GM21526 (cell line): ENCODE results near the gene SPNS1.
"Not testable (repeated sequence)": the region's sequence is repeated elsewhere in the genome, so short reads cannot be mapped to it uniquely, and the experiment has no call there.

Experiments used
- ATAC-seq: cut with Tn5 transposase; IDR thresholded peaks from one replicate; pipeline ENCODE4 v1.9.1; 2021; ENCODE audit warnings: moderate library complexity; ENCODE audit not compliant: unreplicated experiment, low FRiP score

The SPNS1 gene

GRCh38 chr16:28951410-28951943 lies 23.1 kb upstream of the SPNS1 start:
- ATAC-seq, result no peak

GRCh38 chr16:28958216-28958615 lies 16.4 kb upstream of the SPNS1 start:
- ATAC-seq, result no peak

- no peak for ATAC-seq
Observed at GRCh38 chr16:28958836-28959235, 15.7 kb upstream of the SPNS1 start.

- ATAC-seq, result no peak
Observed at GRCh38 chr16:28964072-28964471, 10.5 kb upstream of the SPNS1 start.

DNA sequence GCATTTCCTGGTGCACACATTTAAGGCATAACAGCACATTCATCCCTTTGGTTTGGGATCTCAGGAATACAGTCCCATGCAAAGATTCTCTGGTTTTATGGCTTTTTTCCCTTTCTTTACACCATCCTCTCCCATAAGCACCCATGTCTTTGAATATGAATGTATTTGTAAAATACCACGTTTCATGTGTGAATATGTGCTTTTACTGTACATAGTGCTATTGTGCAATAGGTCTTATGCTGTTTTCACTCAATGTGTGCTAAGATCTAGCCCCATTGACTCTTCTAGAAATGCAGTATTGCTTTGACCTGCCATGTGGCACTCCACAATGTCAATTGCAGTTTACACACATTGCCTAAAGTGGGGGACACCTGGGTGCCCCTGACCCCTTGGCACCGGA lies 10.1 kb upstream of the SPNS1 start:
- ATAC-seq, result no peak

DNA sequence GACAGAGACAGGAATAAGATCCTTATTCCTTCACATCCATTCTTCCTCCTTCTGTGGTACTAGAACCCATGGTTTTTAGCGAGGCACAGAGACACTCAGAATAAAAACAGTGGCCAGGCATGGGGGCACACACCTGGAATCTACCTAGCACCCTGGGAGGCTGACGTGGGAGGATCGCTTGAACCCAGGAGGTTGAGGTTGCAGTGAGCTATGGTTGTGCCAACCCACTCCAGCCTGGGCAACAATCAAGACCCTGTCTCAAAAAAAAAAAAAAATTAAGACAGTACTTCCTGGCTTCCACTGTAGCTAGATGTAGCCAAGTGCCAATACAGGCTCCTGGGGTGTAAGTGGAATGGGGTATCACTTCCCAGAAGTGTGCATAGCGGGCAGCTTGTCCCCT lies 7.4 kb upstream of the SPNS1 start:
- ATAC-seq, result no peak

- not testable (repeated sequence) for ATAC-seq
Observed at GRCh38 chr16:28969696-28970095, 4.9 kb upstream of the SPNS1 start.

DNA sequence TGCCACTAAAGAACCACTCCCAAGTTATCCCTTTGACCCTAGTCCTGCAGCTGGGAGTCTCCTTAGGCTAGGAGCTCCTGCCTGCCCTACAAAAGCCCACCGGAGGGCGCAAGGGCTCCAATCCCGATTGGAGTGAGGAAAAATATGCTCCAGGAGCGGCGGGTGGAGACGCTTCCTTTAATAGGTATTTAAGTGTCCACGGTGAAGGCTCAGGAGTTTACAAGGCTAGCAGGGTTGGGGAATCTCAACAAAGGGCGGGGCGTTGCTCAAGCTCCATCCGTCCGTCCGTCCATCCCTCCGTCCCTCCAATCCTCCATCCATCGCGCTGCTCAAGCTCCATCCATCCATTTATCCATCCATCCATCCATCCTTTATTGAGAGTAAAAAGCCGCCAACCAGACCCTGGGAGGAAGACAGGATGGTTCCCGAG lies 556 bp upstream of the SPNS1 start:
- ATAC-seq, result no peak

- ATAC-seq, result peak; percentile 11
Observed at GRCh38 chr16:28975158-28975599, 601 bp downstream of the SPNS1 start.

DNA sequence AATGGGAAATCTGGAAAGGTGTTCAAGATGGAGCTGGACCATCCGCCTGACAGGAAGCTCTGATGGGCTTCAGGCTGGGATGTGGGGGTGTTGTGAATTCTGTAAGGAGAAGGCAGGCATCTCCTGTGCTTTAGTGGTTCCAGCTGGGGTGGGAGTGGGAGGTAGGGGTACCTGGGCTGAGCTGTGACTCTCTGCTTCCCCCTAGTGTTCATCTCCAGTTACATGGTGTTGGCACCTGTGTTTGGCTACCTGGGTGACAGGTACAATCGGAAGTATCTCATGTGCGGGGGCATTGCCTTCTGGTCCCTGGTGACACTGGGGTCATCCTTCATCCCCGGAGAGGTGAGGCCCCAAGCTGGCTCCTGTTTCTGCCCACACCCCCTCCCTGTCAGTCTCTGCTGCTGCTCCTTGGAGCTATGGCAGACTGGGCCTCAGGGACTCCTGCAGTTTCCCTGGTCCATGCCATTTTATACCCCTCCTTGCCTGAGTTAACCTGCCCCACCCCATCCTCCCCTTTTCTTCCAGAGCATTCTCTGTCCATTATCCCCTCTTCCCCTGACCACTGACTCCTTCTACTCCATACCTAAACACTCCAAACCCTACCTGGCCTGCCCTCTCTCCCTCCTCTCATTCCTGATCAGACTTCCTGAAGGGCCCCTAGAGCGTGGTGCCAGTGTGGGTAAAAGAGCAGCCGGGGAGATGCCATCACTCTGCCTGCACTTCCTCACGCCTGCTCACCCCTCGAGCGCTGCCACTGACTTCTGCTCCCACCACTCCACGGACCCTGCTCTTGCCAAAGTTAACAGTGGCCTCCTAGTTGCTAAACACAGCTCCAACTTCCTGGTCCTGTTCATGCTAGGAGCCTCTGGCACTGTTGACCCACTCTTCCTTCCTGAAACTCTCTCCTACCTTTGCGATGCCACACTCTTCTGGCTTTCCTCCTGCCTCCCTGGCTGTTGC lies 3.4 kb downstream of the SPNS1 start:
- no peak for ATAC-seq

DNA sequence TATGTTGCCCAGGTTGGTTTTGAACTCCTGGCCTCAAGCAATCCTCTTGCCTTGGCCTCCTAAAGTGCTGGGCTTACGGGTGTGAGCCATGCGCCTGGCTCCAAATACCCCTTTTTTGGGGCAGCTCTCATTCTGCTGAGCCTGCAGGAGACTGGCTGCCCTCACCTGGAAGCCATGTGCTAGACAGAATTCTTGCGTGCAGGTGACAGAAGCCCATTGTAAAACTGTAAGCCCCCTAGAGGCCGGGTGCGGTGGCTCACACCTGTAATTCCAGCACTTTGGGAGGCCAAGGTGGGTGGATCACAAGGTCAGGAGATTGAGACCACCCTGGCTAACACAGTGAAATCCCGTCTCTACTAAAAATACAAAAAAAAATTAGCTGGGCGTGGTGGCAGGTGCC lies 5.8 kb downstream of the SPNS1 start:
- ATAC-seq, result not testable (repeated sequence)

GRCh38 chr16:28980929-28981328 lies 6.4 kb downstream of the SPNS1 start:
- no peak for ATAC-seq

GRCh38 chr16:28981517-28981916 lies 6.9 kb downstream of the SPNS1 start:
- no peak for ATAC-seq

DNA sequence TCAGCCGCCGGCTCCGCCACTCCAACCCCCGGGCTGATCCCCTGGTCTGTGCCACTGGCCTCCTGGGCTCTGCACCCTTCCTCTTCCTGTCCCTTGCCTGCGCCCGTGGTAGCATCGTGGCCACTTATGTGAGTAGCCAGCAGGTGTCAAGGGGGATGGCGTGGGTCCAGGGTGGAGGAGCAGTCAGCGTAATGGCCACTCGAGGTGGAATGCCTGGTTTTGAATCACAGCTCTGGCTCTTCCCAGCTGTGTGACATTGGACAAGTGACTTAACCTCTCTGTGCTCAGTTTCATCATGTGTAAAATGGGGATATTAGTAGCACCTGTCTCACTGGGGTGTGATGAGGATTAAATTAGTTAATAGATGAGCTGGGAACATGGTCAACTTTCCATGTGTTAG lies 7.8 kb downstream of the SPNS1 start:
- no peak for ATAC-seq

GRCh38 chr16:28982949-28983348 lies 8.4 kb downstream of the SPNS1 start:
- ATAC-seq, result no peak

DNA sequence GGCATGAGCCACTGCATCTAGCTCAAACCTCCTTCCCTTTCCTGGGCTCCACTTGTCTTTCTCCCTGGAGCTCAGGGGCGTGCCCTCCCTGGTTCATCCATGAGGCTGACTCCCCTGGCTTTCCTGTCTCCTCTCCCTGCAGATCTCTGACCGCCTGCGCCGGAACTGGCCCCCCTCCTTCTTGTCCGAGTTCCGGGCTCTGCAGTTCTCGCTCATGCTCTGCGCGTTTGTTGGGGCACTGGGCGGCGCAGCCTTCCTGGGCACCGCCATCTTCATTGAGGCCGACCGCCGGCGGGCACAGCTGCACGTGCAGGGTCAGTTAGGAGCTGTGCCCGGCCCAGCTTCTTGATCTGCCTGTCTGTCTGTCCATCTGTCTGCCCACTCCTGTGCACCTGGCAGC lies 9.1 kb downstream of the SPNS1 start:
- ATAC-seq, result no peak

GRCh38 chr16:28984091-28984490 lies 9.5 kb downstream of the SPNS1 start:
- ATAC-seq, result no peak

DNA sequence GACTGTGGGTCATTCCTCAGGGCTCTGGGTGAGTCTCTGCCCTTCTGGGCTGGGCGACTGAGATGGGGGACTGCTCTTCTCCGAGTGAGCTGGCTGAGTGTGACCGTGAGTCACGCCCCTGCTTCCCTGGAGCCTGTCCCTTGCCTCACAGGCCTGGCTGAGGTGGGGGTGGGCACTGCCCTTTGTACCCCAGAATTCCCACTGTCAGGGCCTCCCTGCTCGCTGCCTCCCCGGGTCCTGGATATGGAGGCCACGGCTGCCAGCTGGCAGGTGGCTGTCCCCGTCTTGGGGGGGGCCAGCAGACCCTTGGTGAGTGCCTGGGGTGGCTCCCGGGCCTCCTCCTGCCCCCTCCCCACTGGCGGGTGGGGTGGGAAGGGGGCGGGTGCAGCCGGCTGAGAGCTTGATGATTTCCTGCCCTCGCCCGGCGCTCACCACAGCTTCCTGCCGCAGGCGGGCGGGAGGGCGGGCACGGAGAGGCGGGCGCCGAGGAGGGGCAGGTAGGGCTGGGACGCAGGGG lies 10.1 kb downstream of the SPNS1 start, which contains the start of gene LAT:
Gene LAT (plus strand): TSS at position 434 of the 517 bp plus-strand sequence. CDS start 366 bp downstream, outside the sequence.
- no peak for ATAC-seq

DNA sequence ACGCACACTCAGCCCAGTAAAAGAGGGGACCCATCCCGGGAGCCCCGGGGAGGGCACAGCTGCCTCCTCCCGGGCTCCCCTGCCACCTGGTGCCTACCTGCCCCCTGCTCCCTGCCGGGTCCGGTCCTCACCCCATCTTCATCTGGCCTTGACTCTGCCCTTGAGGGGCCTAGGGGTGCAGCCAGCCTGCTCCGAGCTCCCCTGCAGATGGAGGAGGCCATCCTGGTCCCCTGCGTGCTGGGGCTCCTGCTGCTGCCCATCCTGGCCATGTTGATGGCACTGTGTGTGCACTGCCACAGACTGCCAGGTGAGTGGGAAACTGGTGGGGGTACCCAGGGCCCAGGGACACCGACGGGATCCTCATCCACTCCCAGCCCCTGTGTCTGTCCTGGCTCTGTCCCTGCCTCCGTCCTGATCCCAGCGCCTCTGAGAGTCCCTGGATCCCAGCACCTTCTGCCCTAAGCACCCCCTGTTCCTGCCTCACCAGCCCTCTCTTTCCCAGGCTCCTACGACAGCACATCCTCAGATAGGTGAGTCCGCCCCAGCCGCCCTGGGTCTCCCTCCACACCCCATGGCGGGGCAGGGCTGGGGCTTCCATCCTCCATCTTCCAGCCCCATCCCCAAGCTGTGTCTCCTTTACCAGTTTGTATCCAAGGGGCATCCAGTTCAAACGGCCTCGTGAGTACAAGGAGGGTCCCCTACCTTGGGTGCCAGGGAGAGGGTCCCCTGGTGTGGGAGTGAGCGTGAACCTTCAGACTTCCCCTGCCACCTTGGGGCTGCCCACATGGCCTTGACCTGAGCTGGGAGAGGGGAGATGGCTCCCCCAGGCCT lies 10.8 kb downstream of the SPNS1 start:
- no peak for ATAC-seq

GRCh38 chr16:28986046-28986445 lies 11.5 kb downstream of the SPNS1 start:
- ATAC-seq, result no peak

DNA sequence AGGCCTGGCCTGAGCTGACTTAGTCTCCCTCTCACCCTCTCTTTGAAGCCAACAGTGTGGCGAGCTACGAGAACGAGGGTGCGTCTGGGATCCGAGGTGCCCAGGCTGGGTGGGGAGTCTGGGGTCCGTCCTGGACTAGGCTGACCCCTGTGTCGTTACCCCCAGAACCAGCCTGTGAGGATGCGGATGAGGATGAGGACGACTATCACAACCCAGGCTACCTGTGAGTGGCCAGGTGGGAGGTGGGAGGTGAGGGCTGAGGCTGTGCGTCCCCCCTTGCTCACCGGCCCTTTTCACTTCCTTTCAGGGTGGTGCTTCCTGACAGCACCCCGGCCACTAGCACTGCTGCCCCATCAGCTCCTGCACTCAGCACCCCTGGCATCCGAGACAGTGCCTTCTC lies 11.9 kb downstream of the SPNS1 start:
- ATAC-seq, result no peak
